ENCODE data around the gene CYP26C1. TPM values are rescaled to one million over a fixed set of nuclear protein-coding genes. Genes with fewer than 3 reads are reported as not detected.
A peak's percentile ranks its signal among the peaks of the same experiment; 100 is the strongest.

The CYP26C1 gene
- total and polyA plus RNA-seq, 9 of the 15 experiments (the other 6 are each of a cell fraction or from before 2014, with no cell fraction given) = 0.07 to 0.09 (median 0.07) TPM; not detected in 6

DNA sequence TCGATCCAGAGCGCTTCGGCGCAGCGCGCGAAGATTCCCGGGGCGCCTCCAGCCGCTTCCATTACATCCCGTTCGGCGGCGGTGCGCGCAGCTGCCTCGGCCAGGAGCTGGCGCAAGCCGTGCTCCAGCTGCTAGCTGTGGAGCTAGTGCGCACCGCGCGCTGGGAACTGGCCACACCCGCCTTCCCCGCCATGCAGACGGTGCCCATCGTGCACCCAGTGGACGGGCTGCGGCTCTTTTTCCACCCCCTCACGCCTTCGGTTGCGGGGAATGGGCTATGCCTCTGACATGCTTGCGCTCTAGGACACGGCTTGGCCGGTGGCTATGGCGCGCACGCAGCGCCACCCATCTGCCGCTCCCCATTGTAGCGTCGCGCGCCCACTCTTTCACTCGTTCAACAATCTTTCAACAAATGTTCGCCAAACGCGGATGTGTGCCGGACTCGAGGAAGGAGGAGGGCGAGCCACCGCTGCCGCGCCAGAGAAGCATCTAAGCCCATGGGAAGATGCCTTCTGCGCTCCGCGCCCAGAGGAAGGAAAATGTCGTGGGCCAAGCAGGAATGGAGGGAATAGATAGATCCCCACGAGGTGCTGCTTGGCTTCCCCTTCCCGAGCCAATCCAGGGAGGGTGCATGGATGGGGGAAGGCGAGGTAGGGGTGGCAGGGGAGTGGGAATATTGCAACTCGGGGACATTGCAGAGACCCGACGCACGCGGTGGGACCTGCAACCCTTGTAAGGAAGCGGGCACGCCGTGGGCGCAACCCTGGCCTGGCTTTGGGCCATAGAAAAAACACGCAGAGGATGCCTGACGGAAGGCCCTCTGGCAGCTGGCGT, 8.0 kb downstream of the CYP26C1 start:
- Histone ChIP-seq H3K4me2 (ENCODE audit: insufficient read depth, low read length) (no peak overlapping the region), H3K79me2 (ENCODE audit: control insufficient read depth, insufficient read depth, low read length) (no peaks in the 10 kb centered on the region), H3K9me1 (ENCODE audit: control insufficient read depth, insufficient read depth, low read length) (no peaks in the 10 kb centered on the region), H3K4me3 (no peak overlapping the region), H3K9ac (ENCODE audit: insufficient read depth in 1 of 2, low read depth in 2 of 2, low read length in 2 of 2) (no peak overlapping the region; a peak in 1 of 4 replicates), H3K4me1 (replicated peaks in 1 of 2; ENCODE audit: control insufficient read depth in 2 of 2, insufficient read depth in 2 of 2, low read length in 2 of 2) (peaks cover 25 to 50% of the 10 kb centered on the region in 2 experiments; a peak in 4 of 5 replicates), H3K36me3 (ENCODE audit: control insufficient read depth, insufficient read depth, low read length) (0 out of 3 replicates have a peak, but pooled peaks cover 3% of the 10 kb centered on the region), H3K27me3 (ENCODE audit: control insufficient read depth in 2 of 2, insufficient read depth in 2 of 2, low read length in 2 of 2) (no peaks in the 10 kb centered on the region), H3K27ac (ENCODE audit: extremely low read depth, low read depth, low read length) (no peak overlapping the region), H2AFZ (ENCODE audit: low read depth, low read length) (no peak overlapping the region), H4K20me1 (replicated peaks; ENCODE audit: control insufficient read depth, insufficient read depth, low read length) (no peaks in the 10 kb centered on the region), H3K9me3 (replicated peaks; ENCODE audit: control insufficient read depth, insufficient read depth, low read depth, low read length) (no peaks in the 10 kb centered on the region)
- no peak for TF ChIP-seq BHLHE40 (IDR thresholded peaks at IDR 0.05; ENCODE audit: low read length)
- no peak for TF ChIP-seq NFIX (CRISPR knock-in tag; IDR thresholded peaks at IDR 0.05; ENCODE audit: low read depth)
- TF ChIP-seq ETS2 (tag; IDR thresholded peaks at IDR 0.05; ENCODE audit: borderline replicate concordance, poor library complexity, severe bottlenecking) = no peak
- no peak for TF ChIP-seq GABPA (tag; conservative IDR thresholded peaks at IDR 0.05; ENCODE audit: low read depth)
- no peak for TF ChIP-seq SUPT5H (IDR thresholded peaks at IDR 0.05)
- TF ChIP-seq ZNF134 (CRISPR knock-in tag; conservative IDR thresholded peaks at IDR 0.05) = no peak
- TF ChIP-seq, protein P1, sequence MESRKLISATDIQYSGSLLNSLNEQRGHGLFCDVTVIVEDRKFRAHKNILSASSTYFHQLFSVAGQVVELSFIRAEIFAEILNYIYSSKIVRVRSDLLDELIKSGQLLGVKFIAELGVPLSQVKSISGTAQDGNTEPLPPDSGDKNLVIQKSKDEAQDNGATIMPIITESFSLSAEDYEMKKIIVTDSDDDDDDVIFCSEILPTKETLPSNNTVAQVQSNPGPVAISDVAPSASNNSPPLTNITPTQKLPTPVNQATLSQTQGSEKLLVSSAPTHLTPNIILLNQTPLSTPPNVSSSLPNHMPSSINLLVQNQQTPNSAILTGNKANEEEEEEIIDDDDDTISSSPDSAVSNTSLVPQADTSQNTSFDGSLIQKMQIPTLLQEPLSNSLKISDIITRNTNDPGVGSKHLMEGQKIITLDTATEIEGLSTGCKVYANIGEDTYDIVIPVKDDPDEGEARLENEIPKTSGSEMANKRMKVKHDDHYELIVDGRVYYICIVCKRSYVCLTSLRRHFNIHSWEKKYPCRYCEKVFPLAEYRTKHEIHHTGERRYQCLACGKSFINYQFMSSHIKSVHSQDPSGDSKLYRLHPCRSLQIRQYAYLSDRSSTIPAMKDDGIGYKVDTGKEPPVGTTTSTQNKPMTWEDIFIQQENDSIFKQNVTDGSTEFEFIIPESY (CRISPR knock-in tag; IDR thresholded peaks at IDR 0.05) = peak; percentile 55
- TF ChIP-seq TCF7L2 (IDR thresholded peaks at IDR 0.05; ENCODE audit: low read depth, low read length) = no peak
- TF ChIP-seq, protein P2, sequence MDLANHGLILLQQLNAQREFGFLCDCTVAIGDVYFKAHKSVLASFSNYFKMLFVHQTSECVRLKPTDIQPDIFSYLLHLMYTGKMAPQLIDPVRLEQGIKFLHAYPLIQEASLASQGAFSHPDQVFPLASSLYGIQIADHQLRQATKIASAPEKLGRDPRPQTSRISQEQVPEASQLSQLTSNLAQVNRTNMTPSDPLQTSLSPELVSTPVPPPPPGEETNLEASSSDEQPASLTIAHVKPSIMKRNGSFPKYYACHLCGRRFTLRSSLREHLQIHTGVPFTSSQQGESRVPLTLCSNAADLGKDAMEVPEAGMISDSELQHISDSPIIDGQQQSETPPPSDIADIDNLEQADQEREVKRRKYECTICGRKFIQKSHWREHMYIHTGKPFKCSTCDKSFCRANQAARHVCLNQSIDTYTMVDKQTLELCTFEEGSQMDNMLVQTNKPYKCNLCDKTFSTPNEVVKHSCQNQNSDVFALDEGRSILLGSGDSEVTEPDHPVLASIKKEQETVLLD (IDR thresholded peaks at IDR 0.05) = no peak
- POLR2A ChIA-PET = no interaction called here
- DNase-seq (ENCODE audit: extremely low read depth in 1 of 4, low spot score in 3 of 4) (no peak), ATAC-seq (no peak), FAIRE-seq (no peak)
- in situ Hi-C loops (cut with MboI) = no loop called here
- BruUV-seq (replicated peaks) = no TSS peak
- intact Hi-C loops (cut with micrococcal nuclease) = no loop called here
- CTCF ChIA-PET (ENCODE audit: low intra/inter-chr PET ratio) = no interaction called here
- WGBS (ENCODE audit: insufficient coverage, low coverage, missing lambda C conversion rate) = 94% methylated on average over 28 of the region's 73 CpGs

All from K562 (cell line).